SK-N-MC (cell line): ENCODE data around the gene COL8A2.

Experiments used
- EZH2 ChIP-seq: fragments of 200-600 bp; sonication (generic); IDR thresholded peaks from one replicate; pipeline ENCODE4 v1.6.1; 2017; ENCODE audit warnings: antibody characterized with exemption
- FOXP2 ChIP-seq: optimal IDR thresholded peaks from 2 replicates; pipeline ENCODE3; 2011; ENCODE audit warnings: mild to moderate bottlenecking, moderate library complexity; ENCODE audit not compliant: insufficient read depth; ENCODE audit errors: extremely low read length, control extremely low read depth
- POLR2AphosphoS5 ChIP-seq: IDR thresholded peaks from 2 replicates; pipeline ENCODE4 v1.6.1; 2012; ENCODE audit warnings: mild to moderate bottlenecking, low read depth, low read length, borderline replicate concordance

GRCh38 chr1:36142121-36142520, 17.1 kb upstream of the COL8A2 start:
- TF ChIP-seq EZH2, result no peak
- no peak for TF ChIP-seq POLR2AphosphoS5
- TF ChIP-seq FOXP2, result no peak
